ENCODE data around the gene ATP8B2.
"Not testable (repeated sequence)": the region's sequence is repeated elsewhere in the genome, so short reads cannot be mapped to it uniquely, and the experiment has no call there.

ATP8B2 gene

DNA sequence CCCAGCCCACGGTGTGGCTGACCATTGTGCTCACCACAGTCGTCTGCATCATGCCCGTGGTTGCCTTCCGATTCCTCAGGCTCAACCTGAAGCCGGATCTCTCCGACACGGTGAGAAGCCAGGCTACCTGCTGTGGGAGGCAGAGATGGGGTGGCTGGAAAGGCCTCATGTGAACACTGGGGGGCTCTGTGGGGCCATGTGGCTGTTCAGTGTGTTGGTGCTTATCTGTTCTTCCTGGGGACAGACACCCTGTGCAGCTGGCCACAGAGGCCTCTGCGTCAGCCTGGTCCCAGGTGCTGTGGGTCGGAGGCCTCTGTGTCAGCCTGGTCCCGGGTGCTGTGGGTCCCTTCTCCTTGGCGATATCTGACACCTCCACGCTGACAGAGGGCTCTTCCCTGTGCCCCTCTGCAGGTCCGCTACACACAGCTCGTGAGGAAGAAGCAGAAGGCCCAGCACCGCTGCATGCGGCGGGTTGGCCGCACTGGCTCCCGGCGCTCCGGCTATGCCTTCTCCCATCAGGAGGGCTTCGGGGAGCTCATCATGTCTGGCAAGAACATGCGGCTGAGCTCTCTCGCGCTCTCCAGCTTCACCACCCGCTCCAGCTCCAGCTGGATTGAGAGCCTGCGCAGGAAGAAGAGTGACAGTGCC, 23.2 kb downstream of the ATP8B2 start:
- no peak for DNase-seq

DNA sequence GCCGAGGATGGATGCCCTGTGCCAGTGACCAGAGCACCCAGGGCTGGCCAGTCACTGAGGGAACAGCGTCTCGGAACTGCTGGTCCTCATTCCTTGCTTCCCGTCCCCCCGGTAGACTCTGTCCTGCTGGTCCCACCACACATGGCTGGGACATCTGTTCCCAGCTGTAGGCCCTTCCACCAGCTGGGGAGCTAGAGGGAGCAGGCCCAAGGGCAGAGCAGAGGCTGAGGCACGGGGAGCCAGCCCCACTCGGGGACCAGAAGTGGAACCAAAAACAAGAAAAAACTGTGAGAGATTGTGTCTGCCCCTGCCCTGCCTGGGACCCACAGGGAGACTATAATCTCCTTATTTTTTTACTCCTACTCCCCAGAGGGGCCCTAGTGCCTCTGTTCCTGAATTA, 23.8 kb downstream of the ATP8B2 start:
- DNase-seq = no peak

DNA sequence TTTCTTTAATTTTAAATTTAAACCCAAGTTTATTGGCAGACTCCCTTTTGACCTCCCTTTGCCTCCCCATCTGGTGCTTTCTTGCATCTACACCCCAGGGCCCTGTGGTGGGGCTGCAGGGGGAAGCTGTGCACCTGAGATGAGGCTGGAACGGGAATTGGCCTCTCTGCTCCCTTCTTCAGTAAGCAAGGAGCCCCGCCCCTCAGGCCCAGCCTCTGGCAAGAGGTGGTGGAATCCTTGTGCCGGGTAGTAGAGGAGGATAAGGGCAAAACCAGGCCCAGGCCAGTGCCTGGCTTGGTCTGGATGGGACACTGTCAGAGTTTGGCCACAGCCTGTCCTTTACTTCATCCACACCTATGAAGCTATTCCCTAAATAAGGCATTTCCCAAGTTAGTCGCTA, 25.1 kb downstream of the ATP8B2 start:
- DNase-seq = no peak

DNA sequence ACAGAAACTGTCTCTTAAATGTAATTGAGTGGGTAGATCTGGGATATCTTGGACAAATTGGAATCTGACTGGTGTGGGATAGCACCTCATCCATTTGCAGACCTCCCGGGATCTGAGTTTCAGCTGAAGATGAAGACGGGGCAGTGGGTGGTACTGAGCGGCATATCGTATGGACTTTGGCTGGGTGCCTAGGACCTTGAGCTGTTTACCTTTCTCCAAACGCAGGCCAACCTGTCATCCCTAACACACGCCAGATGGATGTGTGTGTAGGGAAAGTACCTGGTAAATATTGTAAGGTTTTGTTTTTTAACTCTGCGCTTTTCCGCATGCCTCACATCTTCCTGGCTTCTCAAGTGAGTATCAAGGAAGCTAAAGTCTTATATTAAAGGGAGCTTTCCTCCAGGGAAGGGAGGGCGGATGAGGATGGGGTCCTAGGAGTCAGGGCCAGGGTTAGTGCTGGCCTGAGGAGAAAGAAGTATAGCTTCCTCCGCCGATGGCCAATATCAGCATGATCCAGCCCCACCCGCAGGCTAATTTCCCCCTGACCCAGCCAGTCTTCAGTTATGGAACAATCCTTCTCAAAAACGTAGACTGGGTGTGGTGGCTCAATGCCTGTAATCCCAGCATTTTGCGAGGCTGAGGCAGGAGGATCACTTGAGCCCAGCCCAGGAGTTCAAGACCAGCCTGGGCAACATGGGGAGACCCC, 26.2 kb downstream of the ATP8B2 start:
- DNase-seq = no peak

DNA sequence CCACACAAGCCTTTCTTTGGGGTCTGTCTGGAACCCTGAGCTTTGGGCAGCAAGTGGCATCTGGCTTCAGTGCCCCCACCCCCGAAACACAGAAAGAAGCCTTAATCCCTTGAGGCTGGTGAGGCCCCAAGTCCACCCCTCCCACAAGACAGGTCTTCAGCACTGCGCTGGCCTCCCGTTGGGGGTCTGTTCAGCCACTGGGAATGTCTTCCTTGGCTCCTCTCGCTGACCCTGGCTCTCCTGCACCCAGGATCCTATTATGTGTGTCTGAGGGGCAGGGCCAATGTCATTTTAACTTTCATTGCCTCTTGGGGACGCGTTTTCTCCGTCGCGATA, 26.9 kb downstream of the ATP8B2 start:
- DNase-seq = no peak

DNA sequence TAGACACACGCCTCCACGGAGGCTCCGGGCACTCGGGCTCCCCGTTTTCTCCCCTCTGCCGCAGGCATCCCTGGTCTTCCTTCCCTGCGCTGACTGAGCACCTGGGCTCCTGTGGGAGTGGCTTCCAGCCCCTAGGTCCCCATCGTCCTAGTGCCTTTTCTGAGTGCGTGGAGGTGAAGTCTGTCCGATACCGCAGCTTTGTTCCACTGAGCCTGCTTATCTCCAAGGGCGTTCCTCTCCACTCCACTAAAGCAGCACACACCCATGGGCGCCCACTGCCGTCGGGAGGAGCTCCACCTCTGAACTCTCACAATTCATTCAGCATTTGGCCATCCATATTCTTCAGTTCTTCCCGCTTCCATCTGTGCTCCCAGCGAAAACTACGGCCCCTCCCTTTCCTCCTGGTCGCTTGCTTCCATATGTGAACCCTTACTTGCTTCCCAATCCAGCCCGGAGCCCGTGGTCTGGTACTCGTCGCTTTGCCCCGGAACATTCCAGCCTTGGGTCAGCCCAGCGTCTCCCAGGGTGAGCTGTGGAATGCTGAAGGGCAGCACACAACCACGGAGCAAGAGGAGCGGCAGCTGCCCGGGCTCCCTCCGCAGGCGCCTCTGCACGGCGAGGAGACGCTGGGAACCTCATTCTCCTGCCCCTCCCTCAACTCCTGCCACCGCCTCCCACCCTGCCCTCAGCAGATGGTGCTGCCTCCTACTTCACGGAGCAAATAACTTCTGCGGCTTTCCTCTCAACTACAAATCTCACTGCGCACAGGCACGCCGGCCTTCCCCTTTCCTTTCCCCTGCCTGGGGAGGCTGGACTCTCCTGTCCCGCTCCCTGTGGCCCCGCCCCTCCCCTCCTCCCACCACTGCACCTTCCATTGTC, 27.5 kb downstream of the ATP8B2 start:
- DNase-seq = no peak

DNA sequence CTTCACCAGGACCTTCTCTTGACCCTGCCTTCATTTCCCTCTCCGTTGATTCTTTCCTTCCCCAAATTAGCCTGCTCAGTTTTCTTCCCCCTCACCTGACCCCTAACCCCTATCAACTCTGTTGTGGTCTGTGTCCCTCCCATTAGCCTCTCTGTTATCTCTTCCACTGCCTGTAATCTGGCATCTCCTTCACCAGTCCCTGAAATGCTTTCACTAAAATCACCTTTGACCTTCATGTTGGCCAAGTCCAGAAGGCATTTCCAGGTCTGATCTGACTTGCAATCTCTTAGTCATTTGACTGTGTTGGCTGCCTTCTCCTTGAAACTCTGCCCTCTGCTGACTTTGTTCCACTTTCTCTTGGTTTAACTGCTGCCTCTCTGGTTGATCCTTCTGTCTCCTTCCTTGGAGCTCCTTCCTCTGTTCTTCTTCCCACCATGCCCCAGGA, 28.2 kb downstream of the ATP8B2 start:
- DNase-seq = no peak

DNA sequence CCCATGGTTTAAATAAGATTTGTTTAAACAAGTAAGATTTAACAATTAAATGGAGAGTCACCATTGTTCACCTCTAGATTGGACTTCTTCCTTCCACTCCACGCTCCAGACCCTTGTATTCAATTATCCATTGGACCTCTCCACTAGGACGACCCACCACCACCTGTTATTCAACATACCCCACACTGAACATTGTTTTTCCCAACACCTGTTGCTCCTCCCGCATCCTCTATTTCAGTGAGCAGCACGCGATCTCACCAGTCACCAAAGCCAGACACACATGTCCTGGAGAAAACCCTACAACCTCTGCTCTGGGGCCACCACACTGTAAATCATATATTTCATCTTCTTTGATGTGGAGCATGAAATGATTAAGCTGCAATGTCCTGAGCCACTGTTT, 28.6 kb downstream of the ATP8B2 start:
- no peak for DNase-seq

DNA sequence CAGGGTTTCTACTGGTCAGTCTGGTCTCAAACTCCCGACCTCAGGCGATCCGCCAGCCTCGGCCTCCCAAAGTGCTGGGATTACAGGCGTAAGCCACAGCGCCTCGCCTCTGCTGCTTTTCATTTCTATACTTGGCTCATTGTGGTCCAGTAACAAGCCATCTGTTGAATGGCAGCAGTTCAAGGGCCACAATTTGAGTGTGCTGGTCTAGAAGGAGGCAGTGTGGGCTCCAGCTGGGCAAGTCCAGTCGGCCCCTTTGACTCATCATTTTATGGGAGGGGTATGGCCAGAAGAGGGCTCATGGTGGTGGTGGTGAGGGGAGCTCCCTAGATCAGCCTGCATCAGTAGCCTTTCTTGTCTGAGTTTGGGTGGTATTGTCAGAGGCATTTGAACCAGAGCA, 33.2 kb downstream of the ATP8B2 start:
- no peak for DNase-seq

DNA sequence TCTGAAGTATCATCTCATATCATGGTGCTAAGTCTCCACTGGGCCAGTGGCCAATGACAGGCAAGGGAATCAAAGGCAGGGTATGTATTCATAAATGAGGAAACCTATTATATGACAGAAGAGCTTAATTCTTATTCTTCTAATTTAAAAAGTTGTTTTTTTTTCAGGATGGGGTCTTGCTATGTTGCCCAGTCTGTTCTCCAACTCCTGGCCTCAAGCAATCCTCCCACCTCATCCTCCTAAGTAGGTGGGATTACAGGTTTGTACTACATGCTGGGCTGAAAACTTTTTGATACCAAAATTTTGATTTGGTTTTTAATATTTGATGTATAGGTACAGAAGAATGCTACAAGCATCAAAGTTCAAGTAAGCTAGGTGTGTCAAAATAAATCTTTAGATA, 35.0 kb downstream of the ATP8B2 start:
- DNase-seq = no peak

DNA sequence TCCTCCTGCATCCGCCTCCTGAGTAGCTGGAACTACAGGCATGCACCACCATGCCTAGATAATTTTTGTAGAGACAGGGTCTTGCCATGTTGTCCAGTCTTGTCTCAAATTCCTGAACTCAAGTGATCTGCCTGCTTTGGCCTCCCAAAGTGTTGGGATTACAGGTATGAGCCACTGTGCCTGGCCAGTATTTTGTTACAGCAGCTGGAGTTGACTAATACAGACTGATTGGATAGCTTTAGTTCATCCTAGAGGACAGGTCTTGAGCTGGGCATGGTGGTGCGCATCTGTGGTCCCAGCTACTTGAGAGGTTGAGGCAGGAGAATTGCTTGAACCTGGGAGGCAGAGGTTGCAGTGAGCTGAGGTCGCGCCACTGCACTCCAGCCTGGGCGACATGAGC, 35.6 kb downstream of the ATP8B2 start:
- not testable (repeated sequence) for DNase-seq

DNA sequence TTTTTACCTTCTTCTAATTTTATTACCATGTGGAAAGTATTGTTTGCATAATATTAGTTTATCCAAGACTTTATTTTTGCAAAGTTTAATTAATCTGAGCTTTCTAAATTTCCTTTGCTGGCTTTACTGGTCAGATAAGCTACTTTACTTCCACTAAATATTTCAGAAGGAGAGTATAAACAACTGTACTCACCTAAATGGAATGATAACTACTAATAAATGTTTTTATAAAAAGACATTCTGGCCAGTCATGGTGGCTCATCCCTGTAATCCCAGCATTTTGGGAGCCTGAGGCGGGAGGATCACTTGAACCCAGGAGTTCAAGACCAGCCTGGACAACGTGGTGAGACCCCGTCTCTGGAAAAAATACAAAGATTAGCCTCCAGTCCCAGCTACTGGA, 36.0 kb downstream of the ATP8B2 start:
- no peak for DNase-seq

DNA sequence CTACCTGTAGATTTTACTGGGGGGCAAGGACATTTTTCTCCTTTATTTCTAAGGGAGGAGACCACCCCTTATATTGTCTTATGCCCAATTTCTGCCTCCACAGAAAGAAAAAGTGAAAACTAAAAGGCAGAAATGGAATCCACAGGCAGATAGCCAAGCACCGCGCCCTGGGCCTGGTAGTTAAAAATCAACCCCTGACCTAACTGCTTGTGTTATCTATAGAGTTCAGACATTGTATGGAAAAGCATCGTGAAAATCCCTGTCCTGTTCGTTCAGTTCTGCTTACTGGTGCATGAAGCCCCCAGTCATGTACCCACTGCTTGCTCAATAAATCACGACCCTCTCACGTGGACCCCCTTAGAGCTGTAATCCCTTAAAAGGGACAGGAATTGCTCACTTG, 46.1 kb downstream of the ATP8B2 start:
- no peak for DNase-seq

DNA sequence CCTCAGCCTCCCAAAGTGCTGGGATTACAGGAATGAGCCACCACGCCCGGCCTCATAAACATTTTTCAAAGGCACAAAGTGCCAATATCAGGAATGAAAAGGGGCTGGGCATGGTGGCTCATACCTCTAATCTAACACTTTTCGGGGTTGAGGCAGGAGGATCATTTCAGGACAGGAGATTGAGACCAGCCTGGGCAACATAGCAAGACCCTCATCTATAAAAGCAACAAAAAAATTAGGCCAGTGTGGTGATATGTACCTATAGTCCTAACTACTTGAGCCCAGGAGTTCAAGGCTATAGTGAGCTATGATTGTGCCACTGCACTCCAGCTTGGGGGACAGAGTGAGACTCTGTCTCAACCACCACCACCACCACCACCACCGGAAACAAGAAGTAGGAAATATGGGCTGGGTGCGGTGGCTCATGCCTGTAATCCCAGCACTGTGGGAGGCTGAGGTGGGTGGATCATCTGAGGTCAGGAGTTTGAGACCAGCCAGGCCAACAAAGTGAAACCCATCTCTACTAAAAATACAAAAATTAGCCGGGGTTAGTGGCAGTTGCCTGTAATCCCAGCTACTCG, 48.5 kb downstream of the ATP8B2 start:
- not testable (repeated sequence) for DNase-seq

DNA sequence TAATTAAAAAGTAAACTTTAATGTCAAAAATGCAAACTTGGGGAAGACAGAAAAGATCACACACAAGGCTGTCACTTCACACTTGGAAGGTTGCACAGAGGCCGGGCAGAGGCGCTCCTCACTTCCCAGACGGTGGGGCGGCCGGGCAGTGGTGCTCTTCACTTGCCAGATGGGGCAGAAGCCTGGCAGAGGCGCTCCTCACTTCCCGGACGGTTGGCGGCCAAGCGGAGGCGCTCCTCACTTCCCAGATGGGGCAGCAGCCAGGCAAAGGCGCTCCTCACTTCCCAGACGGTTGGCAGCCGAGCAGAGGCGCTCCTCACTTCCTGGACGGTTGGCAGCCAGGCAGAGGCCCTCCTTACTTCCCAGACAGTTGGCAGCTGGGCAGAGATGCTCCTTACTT, 54.0 kb downstream of the ATP8B2 start:
- no peak for DNase-seq

DNA sequence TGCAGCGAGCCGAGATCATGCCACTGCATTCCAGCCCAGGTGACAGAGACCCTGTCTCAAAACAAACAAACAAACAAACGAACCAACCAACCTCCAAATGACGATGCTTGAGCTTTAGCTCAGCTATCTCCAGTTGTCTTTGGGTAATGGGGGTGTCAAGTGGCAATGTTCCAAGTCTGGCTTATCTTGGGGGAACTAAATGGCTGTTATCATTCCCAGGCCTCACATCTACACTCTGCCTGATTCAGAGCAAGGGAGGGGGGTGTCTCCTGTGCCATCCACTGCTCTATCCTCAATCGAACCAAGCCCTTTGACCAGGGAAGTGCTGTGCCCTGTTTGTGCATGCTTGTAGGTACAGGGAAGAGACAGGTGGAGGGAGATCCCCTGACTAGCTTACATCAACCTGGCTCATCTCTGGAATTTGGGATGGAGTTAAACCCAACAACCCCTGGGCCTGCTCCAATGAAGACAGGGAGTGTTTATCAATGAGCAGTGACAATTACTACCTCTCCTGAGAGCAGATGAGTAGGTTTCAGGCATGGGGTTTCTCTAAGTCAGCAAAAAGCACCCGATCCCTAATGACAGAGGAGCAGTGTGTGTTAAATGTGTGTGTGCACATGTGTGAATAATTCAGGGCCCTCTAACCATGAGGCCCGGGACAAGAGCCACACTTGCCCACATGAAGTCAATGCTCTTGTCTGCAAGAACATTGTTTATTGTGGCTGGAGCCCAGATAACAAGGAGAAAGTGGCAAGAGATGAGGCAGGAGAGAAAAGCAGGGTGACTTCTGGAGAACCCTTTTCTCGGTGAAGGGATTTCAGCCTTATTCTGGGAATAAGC, 59.5 kb downstream of the ATP8B2 start:
- DNase-seq = no peak

DNA sequence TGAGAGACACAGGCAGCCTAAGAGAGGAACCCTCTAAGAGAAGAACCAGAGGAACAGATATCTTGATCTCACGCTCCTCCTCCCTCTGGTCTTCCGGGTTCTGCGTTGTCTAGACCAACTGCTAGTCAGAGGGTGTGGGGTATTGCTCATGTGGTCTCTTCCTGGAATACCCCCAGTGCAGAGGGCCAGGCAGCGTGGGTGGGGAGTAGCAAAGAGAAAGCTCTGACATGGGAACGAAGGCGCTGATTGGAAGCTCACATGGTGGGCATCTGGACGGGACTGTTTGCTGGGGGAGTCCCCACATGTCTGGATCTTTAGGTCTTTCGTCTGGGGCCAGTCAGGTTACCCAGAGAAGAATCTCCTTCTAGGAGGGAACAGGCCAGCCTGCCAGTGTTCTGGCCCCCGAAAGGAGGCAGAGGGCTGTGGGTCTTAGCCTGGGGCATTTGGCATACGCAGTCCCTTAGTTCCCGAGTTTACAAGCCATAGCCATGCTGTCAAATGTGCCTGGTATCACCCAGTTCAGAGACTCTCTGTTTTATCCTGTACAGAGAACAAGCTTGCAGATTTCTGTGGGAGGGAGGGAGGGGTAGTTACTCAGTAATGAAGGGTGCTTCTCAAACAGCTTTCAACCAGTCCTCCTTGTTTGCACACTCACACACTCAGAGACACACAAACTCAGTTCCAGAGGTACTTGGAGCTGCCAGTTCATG, 61.5 kb downstream of the ATP8B2 start:
- no peak for DNase-seq

DNA sequence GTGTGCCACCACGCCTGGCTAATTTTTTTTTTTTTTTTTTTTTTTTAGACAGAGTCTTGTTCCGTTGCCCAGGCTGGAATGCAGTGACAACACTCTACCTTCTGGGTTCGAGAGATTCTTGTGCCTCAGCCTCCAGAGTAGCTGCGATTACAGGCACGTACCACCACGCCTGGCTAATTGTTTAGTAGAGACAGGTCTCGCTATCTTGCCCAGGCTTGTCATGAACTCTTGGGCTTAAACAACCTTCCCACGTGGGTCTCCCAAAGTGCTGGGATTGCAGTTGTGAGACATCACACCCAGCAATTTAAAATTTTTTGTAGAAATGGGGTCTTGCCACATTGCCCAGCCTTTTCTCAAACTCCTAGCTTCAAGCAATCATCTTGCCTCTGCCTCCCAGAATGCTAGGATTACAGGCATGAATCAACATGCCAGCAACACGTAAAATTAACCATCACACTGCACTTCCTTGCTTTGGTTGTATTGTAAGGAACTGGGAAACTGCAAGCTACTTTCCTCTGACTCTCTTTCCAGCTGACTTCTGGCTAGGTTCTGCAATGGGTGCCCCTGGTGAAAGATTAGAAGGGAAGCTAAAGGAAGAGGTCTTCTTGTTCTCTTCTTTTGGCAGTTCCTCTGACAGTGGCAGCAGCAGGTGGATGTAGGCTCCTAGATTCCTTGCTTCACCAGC, 65.9 kb downstream of the ATP8B2 start:
- DNase-seq = no peak

DNA sequence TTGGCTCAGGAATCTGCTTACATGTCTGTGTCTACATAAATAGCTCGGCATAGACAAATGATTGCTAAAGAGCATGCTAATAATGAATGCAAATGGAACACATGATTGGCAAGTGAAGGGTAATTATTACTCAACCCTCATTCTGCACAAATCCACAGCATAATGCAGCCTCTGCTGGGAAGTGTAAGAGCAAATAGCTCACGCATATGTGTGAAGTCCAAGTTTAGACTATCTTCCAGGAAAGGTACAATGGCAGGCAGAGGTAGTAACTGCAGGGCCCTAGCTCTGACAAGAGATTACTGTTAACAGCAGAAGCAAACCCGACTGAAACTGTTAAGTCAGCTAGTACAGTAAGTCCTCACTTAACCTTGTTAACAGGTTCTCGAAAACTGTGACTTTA, 72.8 kb downstream of the ATP8B2 start:
- no peak for DNase-seq

DNA sequence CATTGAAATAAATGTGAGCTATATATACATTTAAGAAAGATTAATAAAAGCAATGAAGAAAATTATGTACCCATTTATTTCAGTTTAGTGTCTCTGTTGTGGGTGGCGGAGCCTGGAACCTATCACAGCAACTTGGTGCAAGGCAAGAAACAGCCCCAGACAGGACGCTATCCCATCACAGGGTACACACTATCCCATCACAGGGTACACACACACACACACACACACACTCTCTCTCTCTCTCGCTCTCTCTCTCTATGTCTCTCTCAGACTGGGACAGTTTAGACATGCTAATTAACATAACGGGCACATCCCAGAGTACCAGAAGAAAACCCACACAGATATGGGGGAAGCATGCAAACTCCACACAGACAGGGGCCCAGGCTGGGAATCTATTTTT, 73.4 kb downstream of the ATP8B2 start:
- no peak for DNase-seq

DNA sequence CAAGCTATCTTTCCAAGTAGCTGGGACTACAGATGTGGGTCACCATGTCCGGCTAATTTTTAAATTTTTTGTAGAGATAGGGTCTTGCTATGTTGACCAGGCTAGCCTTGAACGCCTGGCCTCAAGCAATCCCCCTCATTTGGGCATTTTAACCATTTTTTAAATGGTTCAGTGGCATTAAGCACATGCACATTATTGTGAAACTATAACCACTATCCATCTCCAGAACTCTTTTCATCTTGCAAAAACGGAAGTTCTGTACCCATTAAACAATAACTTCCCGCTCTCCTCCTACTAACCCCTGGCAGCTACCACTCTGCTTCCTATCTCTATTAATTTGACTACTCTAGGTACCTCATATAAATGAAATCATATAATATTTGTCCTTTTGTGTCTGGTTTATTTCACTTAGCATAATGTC, 75.1 kb downstream of the ATP8B2 start:
- DNase-seq = no peak
